Omental fat pad (tissue), 4 donors: ENCODE data around the gene PLXNC1. TPM values are rescaled to one million over a fixed set of nuclear protein-coding genes. Genes with fewer than 3 reads are reported as not detected.

ENCODE experiments used
- ATAC-seq: fragments of 150-250 bp; one replicate; pipeline ENCODE4 v1.9.1; 2016; ENCODE audit warnings: mild to moderate bottlenecking, moderate library complexity; ENCODE audit not compliant: low FRiP score
- DNase-seq: peaks from one replicate; pipeline ENCODE4 v3.0.0-alpha.2; 2019; ENCODE audit warnings: low spot score
- total RNA-seq, 4 donors: library from RNA; depleted of rRNA; stranded (reverse); fragments of >200 nt; gene quantifications; one replicate each; pipeline ENCODE4 v1.1.0, GENCODE V29; 2016
- TF ChIP-seq, protein P1 (sequence below), 3 donors: fragments of 450-650 bp; IDR thresholded peaks; one replicate each; pipeline ENCODE4 v1.5.1; 2016 to 2017; ENCODE audit warnings: antibody characterized with exemption in 3 of 3, mild to moderate bottlenecking in 3 of 3, moderate library complexity in 2 of 3

Gene PLXNC1
- total RNA-seq, 4 donors from 2014 or later = 4.2 to 42.7 (median 8.6) TPM

- TF ChIP-seq, protein P1, sequence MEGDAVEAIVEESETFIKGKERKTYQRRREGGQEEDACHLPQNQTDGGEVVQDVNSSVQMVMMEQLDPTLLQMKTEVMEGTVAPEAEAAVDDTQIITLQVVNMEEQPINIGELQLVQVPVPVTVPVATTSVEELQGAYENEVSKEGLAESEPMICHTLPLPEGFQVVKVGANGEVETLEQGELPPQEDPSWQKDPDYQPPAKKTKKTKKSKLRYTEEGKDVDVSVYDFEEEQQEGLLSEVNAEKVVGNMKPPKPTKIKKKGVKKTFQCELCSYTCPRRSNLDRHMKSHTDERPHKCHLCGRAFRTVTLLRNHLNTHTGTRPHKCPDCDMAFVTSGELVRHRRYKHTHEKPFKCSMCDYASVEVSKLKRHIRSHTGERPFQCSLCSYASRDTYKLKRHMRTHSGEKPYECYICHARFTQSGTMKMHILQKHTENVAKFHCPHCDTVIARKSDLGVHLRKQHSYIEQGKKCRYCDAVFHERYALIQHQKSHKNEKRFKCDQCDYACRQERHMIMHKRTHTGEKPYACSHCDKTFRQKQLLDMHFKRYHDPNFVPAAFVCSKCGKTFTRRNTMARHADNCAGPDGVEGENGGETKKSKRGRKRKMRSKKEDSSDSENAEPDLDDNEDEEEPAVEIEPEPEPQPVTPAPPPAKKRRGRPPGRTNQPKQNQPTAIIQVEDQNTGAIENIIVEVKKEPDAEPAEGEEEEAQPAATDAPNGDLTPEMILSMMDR (IDR thresholded peaks at IDR 0.05) = no peak
- DNase-seq = no peak
- ATAC-seq = no peak
Observed at GRCh38 chr12:94320109-94320508, 171.7 kb downstream of the PLXNC1 start.

- DNase-seq (no peak), ATAC-seq (no peak)
- TF ChIP-seq, protein P1 (IDR thresholded peaks at IDR 0.05) = no peak
Observed at GRCh38 chr12:94322346-94322745, 174.0 kb downstream of the PLXNC1 start.

DNA sequence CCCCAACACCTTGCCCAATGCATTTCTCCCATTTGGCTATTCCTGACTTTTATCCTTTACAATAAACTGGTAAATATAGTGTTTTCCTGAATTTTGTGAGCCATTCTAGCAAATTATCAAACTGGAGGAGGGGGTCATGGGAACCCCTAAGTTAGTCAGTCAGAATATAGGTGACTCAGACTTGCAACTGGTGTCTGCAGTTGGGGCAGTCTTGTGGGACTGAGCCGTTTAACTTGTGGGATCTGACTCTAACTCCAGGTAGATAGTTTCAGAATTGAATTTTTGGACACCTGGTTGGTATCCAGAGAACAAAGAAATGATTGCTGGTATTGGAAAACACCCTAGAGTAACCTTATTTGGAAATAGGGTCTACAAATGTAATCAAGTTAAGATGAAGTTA, 177.9 kb downstream of the PLXNC1 start:
- no peak for DNase-seq
- TF ChIP-seq, protein P1 (IDR thresholded peaks at IDR 0.05) = no peak
- no peak for ATAC-seq

GRCh38 chr12:94326727-94327126, 178.3 kb downstream of the PLXNC1 start:
- ATAC-seq (no peak), DNase-seq (no peak)
- TF ChIP-seq, protein P1 (IDR thresholded peaks at IDR 0.05) = no peak

DNA sequence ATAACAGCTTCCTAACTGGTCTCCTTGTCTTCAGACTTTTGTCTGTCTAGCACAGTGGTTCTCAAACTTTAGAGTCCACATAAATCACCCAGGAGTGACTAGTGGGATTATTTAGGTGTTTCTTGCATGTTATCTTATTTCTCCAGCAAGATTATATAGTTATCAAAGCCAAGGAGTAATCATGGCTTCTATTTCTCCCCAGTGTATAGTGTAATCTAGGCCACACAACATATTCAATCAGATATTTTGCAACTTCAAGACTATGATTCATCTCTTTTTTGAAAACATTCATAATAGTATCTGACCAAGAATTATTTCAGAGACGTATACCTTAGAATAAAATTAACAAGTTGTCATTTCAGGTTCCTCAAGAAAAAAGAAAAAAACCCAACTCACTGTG, 179.4 kb downstream of the PLXNC1 start:
- DNase-seq = no peak
- TF ChIP-seq, protein P1 (IDR thresholded peaks at IDR 0.05) = no peak
- no peak for ATAC-seq

DNA sequence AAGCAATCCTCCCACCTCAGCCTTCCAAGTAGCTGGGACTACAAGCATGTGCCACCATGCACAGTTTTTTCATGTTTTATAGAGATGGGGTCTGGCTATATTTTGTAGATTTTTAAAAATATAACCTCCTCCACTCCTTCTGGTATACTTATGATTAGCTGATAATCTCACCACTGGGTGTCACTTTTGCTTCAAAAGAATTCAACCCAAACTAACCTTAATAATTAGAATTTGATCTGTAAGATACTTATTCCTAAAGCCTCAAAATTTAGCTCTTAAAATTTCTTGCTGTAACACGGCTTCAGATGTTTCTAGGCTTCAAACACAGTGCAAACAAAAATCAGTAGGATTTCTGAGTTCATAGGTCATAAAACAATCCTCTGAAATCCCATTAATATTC, 181.0 kb downstream of the PLXNC1 start:
- no peak for ATAC-seq
- TF ChIP-seq, protein P1 (IDR thresholded peaks at IDR 0.05) = no peak
- DNase-seq = no peak

DNA sequence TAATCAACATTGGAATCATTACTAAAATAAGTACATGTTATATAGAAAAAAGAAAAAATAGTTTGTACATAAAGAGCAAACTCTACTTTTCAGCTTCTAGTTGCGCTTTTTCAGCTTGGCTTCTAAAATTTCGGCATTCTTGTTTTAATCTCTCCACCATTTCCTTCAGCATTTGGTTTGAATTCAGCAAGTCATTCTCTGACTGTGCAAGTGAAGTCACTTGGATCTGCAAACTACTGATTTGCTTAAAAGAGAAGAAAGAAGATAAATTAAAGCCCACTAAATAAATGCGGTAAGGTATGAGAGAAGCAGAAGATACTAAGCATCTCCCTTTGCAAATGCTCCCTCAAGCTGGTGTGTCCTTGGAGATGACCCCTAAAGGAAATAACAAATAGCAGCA, 185.0 kb downstream of the PLXNC1 start:
- TF ChIP-seq, protein P1 (IDR thresholded peaks at IDR 0.05) = no peak
- no peak for ATAC-seq
- no peak for DNase-seq
